Tibial artery (tissue), 4 donors: ENCODE results near the gene LTBR.
A peak's percentile ranks its signal among the peaks of the same experiment; 100 is the strongest.

Experiments
- DNase-seq, 2 donors: peaks; one replicate each; pipeline ENCODE4 v3.0.0-alpha.2; 2019
- H3K27ac ChIP-seq, 2 donors: fragments of 200-600 bp; sonication (generic) in 1 of 2; 1 replicate in 1 of 2; 2 replicates in 1 of 2; pipeline ENCODE4 v1.5.1; 2018 to 2019; ENCODE audit warnings: mild to moderate bottlenecking in 1 of 2
- H3K27me3 ChIP-seq, 2 donors: fragments of 200-600 bp; sonication (generic) in 1 of 2; one replicate each; pipeline versions ENCODE4 v1.5.1 to v1.6.0; 2016 to 2019
- H3K36me3 ChIP-seq, 3 donors: fragments of 200-600 bp; sonication (generic) in 2 of 3; one replicate each; pipeline ENCODE4 v1.5.1; 2016 to 2019; ENCODE audit warnings: mild to moderate bottlenecking in 2 of 3
- H3K4me1 ChIP-seq, 4 donors: fragments of 200-600 bp; sonication (generic) in 2 of 4; 1 replicate in 3 of 4; 2 replicates in 1 of 4; pipeline ENCODE4 v1.5.1; 2016 to 2019
- H3K4me3 ChIP-seq, 2 donors: fragments of 200-600 bp; sonication (generic) in 1 of 2; 1 replicate in 1 of 2; 2 replicates in 1 of 2; pipeline ENCODE4 v1.5.1; 2018 to 2019; ENCODE audit warnings: mild to moderate bottlenecking in 2 of 2
- H3K9me3 ChIP-seq, 3 donors: fragments of 200-600 bp; sonication (generic) in 1 of 3; one replicate each; pipeline ENCODE4 v1.5.1; 2016 to 2019
- CTCF ChIP-seq, 2 experiments: fragments of 200-600 bp in 1 of 2; fragments of 450-650 bp in 1 of 2; IDR thresholded peaks; one replicate each; pipeline ENCODE4 v1.5.1; 2017 to 2019; ENCODE audit warnings: antibody characterized with exemption in 2 of 2, mild to moderate bottlenecking in 1 of 2, moderate library complexity in 1 of 2
- intact Hi-C: fragments of 100-400 bp; cut with DNase I; formaldehyde crosslinking; loops from one replicate; pipeline ENCODE4 v1.15.0; 2023; ENCODE audit warnings: low total_unique reads

Gene LTBR

GRCh38 chr12:6382982-6383381, 980 bp upstream of the LTBR start:
- TF ChIP-seq CTCF (IDR thresholded peaks at IDR 0.05), result no peak
- peak overlapping the region; percentile 95 to 98 for H3K27ac ChIP-seq
- peak overlapping the region; percentile 81 to 82 for H3K4me3 ChIP-seq
- peaks cover 17 to 22% (median 19%) of the 10 kb centered on the region in 3 donors for H3K36me3 ChIP-seq
- intact Hi-C loops, result loop anchor here (5.0 kb wide), 1 partner anchor 46 kb away; no protein-coding TSS in a partner anchor
- peaks cover 0 to 48% (median 29%) of the 10 kb centered on the region in 4 donors for H3K4me1 ChIP-seq
- no peak for DNase-seq
- no peaks in the 10 kb centered on the region for H3K9me3 ChIP-seq
- H3K27me3 ChIP-seq, result no peaks in the 10 kb centered on the region

- H3K27me3 ChIP-seq, result no peaks in the 10 kb centered on the region
- peaks cover 0 to 43% (median 29%) of the 10 kb centered on the region in 4 donors for H3K4me1 ChIP-seq
- intact Hi-C loops, result loop anchor here (5.0 kb wide), 1 partner anchor 47 kb away; no protein-coding TSS in a partner anchor
Observed at GRCh38 chr12:6384499-6385436, 806 bp downstream of the LTBR start.

GRCh38 chr12:6386038-6386437, 2.1 kb downstream of the LTBR start:
- peak overlapping the region in 1 of 2 donors; percentile 82 for H3K4me3 ChIP-seq
- peaks cover 0 to 32% (median 29%) of the 10 kb centered on the region in 4 donors for H3K4me1 ChIP-seq
- H3K27me3 ChIP-seq, result no peaks in the 10 kb centered on the region
- no peak for DNase-seq
- peak overlapping the region in 1 of 2 donors; percentile 23 for H3K27ac ChIP-seq
- TF ChIP-seq CTCF (IDR thresholded peaks at IDR 0.05), result no peak
- H3K9me3 ChIP-seq, result no peaks in the 10 kb centered on the region
- peaks cover 38 to 53% (median 47%) of the 10 kb centered on the region in 3 donors for H3K36me3 ChIP-seq
- intact Hi-C loops, result no loop called here

More at GRCh38 chr12:6384499-6385436, 806 bp downstream of the LTBR start:
- DNase-seq, result no peak
- peak overlapping the region; percentile 95 to 98 for H3K27ac ChIP-seq
- peak overlapping the region; percentile 81 to 82 for H3K4me3 ChIP-seq
- TF ChIP-seq CTCF (IDR thresholded peaks at IDR 0.05), result no peak
- no peaks in the 10 kb centered on the region for H3K9me3 ChIP-seq
- H3K36me3 ChIP-seq, result peaks cover 31 to 40% (median 36%) of the 10 kb centered on the region in 3 donors

GRCh38 chr12:6386491-6386890, 2.5 kb downstream of the LTBR start:
- intact Hi-C loops, result no loop called here
- H3K4me1 ChIP-seq, result peaks cover 0 to 32% (median 29%) of the 10 kb centered on the region in 4 donors

GRCh38 chr12:6387541-6387940, 3.6 kb downstream of the LTBR start:
- no peaks in the 10 kb centered on the region for H3K9me3 ChIP-seq
- intact Hi-C loops, result no loop called here
- no peak for TF ChIP-seq CTCF (IDR thresholded peaks at IDR 0.05)
- no peaks in the 10 kb centered on the region for H3K27me3 ChIP-seq
- H3K36me3 ChIP-seq, result peaks cover 38 to 59% (median 55%) of the 10 kb centered on the region in 3 donors
- DNase-seq, result no peak
- H3K4me3 ChIP-seq, result no peak overlapping the region
- H3K4me1 ChIP-seq, result peaks cover 0 to 40% (median 33%) of the 10 kb centered on the region in 4 donors
- no peak overlapping the region for H3K27ac ChIP-seq

More at GRCh38 chr12:6386491-6386890, 2.5 kb downstream of the LTBR start:
- H3K4me3 ChIP-seq, result no peak overlapping the region
- peak overlapping the region; percentile 16 to 23 for H3K27ac ChIP-seq
- peaks cover 38 to 58% (median 52%) of the 10 kb centered on the region in 3 donors for H3K36me3 ChIP-seq
- TF ChIP-seq CTCF (IDR thresholded peaks at IDR 0.05), result no peak
- no peaks in the 10 kb centered on the region for H3K9me3 ChIP-seq
- no peaks in the 10 kb centered on the region for H3K27me3 ChIP-seq
- DNase-seq, result no peak
